Glutamatergic neuron (in vitro differentiated cells): ENCODE results near the gene LXN. TPM values are rescaled to one million over a fixed set of nuclear protein-coding genes. Genes with fewer than 3 reads are reported as not detected.

Experiments used
- DNase-seq: peaks from one replicate; pipeline ENCODE4 v3.0.0; 2022
- H3K27ac Mint-ChIP-seq: one replicate; pipeline ENCODE4 v1.8.0; 2020; ENCODE audit warnings: mild to moderate bottlenecking, mixed read lengths, inconsistent platforms; ENCODE audit not compliant: unreplicated experiment
- H3K27me3 Mint-ChIP-seq: one replicate; pipeline ENCODE4 v1.8.0; 2020; ENCODE audit warnings: mild to moderate bottlenecking, moderate library complexity, mixed read lengths, inconsistent platforms; ENCODE audit not compliant: unreplicated experiment
- H3K36me3 Mint-ChIP-seq: one replicate; pipeline ENCODE4 v1.8.0; 2020; ENCODE audit warnings: mild to moderate bottlenecking, mixed read lengths, inconsistent platforms; ENCODE audit not compliant: unreplicated experiment
- H3K4me1 Mint-ChIP-seq: one replicate; pipeline ENCODE4 v1.8.0; 2020; ENCODE audit warnings: mild to moderate bottlenecking, low read depth, mixed read lengths, inconsistent platforms; ENCODE audit not compliant: unreplicated experiment
- H3K4me3 Mint-ChIP-seq: one replicate; pipeline ENCODE4 v1.8.0; 2020; ENCODE audit warnings: mild to moderate bottlenecking, mixed read lengths, inconsistent platforms; ENCODE audit not compliant: unreplicated experiment
- H3K9me3 Mint-ChIP-seq: one replicate; pipeline ENCODE4 v1.8.0; 2020; ENCODE audit warnings: mild to moderate bottlenecking, moderate library complexity, mixed read lengths, inconsistent platforms; ENCODE audit not compliant: unreplicated experiment
- total RNA-seq: library from RNA; stranded (reverse); fragmentation: NEBNext Ultra II Directional; extraction: Animal tissue kit (Norgen Biotek cat#: 25700); gene quantifications from one replicate; pipeline ENCODE4 v1.2.1, GENCODE V29; 2021; ENCODE audit not compliant: unreplicated experiment
- TF ChIP-seq, protein P1 (sequence below): fragments of 200-600 bp; sonication (generic); IDR thresholded peaks from one replicate; pipeline ENCODE4 v1.5.0; 2021; ENCODE audit not compliant: partially characterized antibody, unreplicated experiment

LXN gene
- total RNA-seq, 1 donor from 2014 or later = 1.2 TPM

DNA sequence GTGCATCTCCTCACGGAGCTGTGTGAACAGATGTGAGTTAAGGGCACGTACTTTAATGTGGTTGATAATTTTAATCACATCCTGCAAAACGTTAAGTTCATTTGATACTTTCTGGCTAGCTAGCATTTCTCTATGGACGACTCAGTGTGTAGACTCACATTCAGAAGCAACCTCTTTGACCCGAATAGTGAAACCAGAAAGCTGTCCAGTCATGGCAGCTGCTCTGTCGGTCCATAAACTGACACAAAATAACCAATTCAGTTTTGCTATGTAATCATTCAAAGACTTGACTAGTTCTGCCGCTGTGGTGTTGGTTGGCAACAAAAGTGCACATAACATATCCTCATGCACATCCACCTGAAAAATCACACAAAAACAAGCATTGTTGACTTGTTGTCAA, 31.8 kb downstream of the LXN start:
- H3K4me1 Mint-ChIP-seq = no peaks in the 10 kb centered on the region
- H3K27ac Mint-ChIP-seq = no peak overlapping the region
- no peak for DNase-seq
- no peaks in the 10 kb centered on the region for H3K36me3 Mint-ChIP-seq
- H3K27me3 Mint-ChIP-seq = peaks cover 1% of the 10 kb centered on the region
- TF ChIP-seq, protein P1, sequence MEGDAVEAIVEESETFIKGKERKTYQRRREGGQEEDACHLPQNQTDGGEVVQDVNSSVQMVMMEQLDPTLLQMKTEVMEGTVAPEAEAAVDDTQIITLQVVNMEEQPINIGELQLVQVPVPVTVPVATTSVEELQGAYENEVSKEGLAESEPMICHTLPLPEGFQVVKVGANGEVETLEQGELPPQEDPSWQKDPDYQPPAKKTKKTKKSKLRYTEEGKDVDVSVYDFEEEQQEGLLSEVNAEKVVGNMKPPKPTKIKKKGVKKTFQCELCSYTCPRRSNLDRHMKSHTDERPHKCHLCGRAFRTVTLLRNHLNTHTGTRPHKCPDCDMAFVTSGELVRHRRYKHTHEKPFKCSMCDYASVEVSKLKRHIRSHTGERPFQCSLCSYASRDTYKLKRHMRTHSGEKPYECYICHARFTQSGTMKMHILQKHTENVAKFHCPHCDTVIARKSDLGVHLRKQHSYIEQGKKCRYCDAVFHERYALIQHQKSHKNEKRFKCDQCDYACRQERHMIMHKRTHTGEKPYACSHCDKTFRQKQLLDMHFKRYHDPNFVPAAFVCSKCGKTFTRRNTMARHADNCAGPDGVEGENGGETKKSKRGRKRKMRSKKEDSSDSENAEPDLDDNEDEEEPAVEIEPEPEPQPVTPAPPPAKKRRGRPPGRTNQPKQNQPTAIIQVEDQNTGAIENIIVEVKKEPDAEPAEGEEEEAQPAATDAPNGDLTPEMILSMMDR = no peak
- no peaks in the 10 kb centered on the region for H3K9me3 Mint-ChIP-seq
- H3K4me3 Mint-ChIP-seq = no peak overlapping the region

DNA sequence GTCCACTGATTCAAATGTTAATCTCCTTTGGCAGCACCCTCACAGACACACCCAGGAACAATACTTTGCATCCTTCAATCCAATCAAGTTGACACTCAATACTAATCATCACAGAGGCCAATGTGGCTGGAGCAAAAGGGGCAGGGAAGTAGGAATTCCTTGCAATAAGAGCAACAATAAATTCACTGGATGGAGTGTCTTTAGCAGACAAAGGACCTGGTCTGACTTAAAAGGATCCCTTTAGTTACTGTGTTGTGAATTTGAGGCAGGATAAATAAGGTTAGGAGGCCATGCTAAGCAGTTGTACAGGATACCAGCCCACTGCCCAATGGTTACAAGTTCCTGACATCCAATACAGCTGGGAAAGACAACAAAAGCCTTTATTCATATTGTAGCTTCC, 40.5 kb downstream of the LXN start:
- no peak overlapping the region for H3K4me3 Mint-ChIP-seq
- DNase-seq = no peak
- peaks cover 9% of the 10 kb centered on the region for H3K36me3 Mint-ChIP-seq
- TF ChIP-seq, protein P1 = no peak
- no peaks in the 10 kb centered on the region for H3K4me1 Mint-ChIP-seq
- peaks cover 2% of the 10 kb centered on the region for H3K9me3 Mint-ChIP-seq
- no peak overlapping the region for H3K27ac Mint-ChIP-seq
- H3K27me3 Mint-ChIP-seq = peaks cover 4% of the 10 kb centered on the region

DNA sequence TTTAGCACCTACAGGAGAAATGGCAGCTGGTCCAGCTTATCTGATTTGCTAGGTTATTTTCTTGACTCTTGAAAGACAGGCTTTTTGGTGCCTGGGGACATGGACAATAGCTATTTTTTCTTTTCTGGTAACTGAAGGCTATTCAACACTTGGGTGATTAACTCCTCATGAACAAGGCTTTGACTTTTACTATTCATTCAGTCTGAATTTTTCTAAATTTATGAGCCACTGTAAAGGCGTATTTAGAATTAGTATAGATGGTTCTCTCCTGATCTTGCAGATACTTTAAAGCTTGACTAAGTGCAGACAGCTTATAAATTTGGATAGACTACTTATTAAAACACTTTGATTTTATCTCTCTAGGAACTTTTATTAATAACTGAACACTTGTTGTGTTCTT, 46.6 kb downstream of the LXN start:
- Mint-ChIP-seq H3K27me3 (peaks cover 4% of the 10 kb centered on the region), H3K36me3 (peaks cover 9% of the 10 kb centered on the region), H3K4me3 (no peak overlapping the region), H3K9me3 (no peaks in the 10 kb centered on the region), H3K4me1 (no peaks in the 10 kb centered on the region), H3K27ac (no peak overlapping the region)
- TF ChIP-seq, protein P1 = no peak
- DNase-seq = no peak

DNA sequence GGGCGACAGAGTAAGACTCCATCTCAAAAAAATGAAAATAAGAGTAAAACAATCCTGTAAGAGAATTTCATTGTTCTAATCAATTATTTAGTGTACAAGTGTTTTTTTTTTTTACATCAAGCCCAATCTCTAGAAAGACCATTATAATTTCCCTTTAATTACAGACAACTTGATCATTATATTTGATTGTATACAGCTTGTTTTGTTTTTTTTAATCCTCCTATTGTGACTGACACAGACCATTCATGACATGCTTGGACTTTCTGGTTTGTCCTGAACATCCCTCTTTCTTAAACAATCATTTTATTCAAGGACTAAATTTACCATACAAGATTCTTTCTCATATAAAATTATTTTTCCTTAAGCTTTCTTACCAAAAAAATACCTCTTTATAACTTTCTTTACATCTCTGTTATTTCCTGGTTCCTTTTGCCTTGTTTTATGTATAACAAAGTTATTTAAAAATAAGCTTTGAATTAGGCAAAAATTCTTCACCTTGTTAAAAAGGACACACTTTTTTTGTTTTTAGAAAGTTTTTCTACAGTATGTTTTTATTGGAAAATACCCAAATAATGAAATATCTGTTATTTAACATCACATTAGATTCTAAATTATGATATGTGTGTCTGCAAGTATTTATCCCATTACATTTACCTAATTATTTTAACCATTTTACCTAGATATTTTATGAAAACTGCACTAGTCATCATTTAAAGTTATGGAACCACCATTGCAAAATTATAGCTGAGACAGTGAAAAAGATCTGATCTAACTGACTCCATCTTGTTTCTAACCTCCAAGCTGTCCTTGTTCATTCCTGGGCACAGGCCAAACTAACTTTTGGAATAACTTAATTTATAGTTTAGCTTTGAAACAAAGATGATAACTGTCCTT, 54.2 kb downstream of the LXN start:
- no peaks in the 10 kb centered on the region for H3K4me1 Mint-ChIP-seq
- H3K27me3 Mint-ChIP-seq = no peaks in the 10 kb centered on the region
- no peak overlapping the region for H3K4me3 Mint-ChIP-seq
- H3K36me3 Mint-ChIP-seq = peaks cover 13% of the 10 kb centered on the region
- peaks cover 6% of the 10 kb centered on the region for H3K9me3 Mint-ChIP-seq
- H3K27ac Mint-ChIP-seq = no peak overlapping the region
- TF ChIP-seq, protein P1 = no peak
- DNase-seq = no peak

Other genes starting within 250 kb of the LXN start
- gene MLF1, start 101.5 kb downstream of the LXN start, total RNA-seq = 16.8 TPM
- 61.4 TPM for gene GFM1, start 28.1 kb downstream of the LXN start, total RNA-seq
- 1.7 TPM for gene RARRES1, start 59.8 kb upstream of the LXN start, total RNA-seq
- 26.6 TPM for gene MFSD1, start 129.4 kb upstream of the LXN start, total RNA-seq